GM12891 (cell line): ENCODE data around the gene CTNNA3.

Experiments used
- PAX5 ChIP-seq: IDR thresholded peaks from 2 replicates; pipeline ENCODE4 v1.6.1; 2011; ENCODE audit warnings: low read length, moderate library complexity, mild to moderate bottlenecking; ENCODE audit not compliant: insufficient read depth, severe bottlenecking
- POLR2A ChIP-seq: IDR thresholded peaks from 2 replicates; pipeline ENCODE4 v1.6.1; 2011; ENCODE audit warnings: low read depth, low read length, control low read depth
- POLR2AphosphoS5 ChIP-seq: IDR thresholded peaks from 2 replicates; pipeline ENCODE4 v1.6.1; 2011; ENCODE audit warnings: low read depth, low read length, control low read depth
- POU2F2 ChIP-seq: IDR thresholded peaks from 2 replicates; pipeline ENCODE4 v1.6.1; 2011; ENCODE audit warnings: low read depth, mild to moderate bottlenecking, control low read depth, low read length, moderate library complexity
- SPI1 ChIP-seq: IDR thresholded peaks from 2 replicates; pipeline ENCODE4 v1.6.1; 2011; ENCODE audit warnings: low read depth, low read length, control low read depth
- TAF1 ChIP-seq: IDR thresholded peaks from 2 replicates; pipeline ENCODE4 v1.6.1; 2011; ENCODE audit warnings: low read depth, low read length, control low read depth

DNA sequence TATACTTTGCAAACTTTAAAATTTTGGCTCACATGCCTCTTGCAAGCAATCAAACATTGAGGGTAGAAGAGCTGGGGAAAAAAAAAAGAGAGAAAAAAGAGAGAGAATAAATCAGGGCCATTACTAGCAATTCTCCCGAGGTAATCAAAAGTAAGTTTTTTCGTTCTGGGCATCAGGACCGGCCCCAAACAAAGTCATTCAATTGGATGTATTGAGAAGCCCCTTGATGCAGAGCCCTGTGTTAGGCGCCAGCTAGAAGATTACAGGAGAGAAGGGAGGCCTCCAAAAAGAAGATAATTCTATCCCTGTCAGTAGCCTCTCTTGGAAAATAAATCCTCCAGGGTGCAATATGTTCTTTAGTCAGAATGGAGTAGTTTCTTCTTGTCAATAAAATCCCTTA is 2.2 kb upstream of the CTNNA3 start:
- TF ChIP-seq POU2F2: no peak
- no peak for TF ChIP-seq POLR2A
- no peak for TF ChIP-seq POLR2AphosphoS5
- no peak for TF ChIP-seq TAF1
- TF ChIP-seq SPI1: no peak
- TF ChIP-seq PAX5: no peak
